Endothelial cell of umbilical vein (primary cell): Measurements from ENCODE around the gene CENPP. TPM values are rescaled to one million over a fixed set of nuclear protein-coding genes. Genes with fewer than 3 reads are reported as not detected.
A peak's percentile ranks its signal among the peaks of the same experiment; 100 is the strongest.

Experiments used
- BruUV-seq: library from RNA; stranded (reverse); fragments of 400-500 nt; replicated peaks from 2 replicates; lab custom pipeline; 2021; lab: Mats Ljungman, UMichigan
- CTCF ChIA-PET: fragments of 300-600, 350-600 bp; sonication (Branson Sonifier 250); formaldehyde crosslinking; loops from one replicate; lab custom pipeline; 2021; ENCODE audit warnings: antibody characterized with exemption, inconsistent platforms; lab: Charles Lee
- POLR2A ChIA-PET: fragments of 300-600, 350-600 bp; sonication (Branson Sonifier 250); formaldehyde crosslinking; loops from one replicate; lab custom pipeline; 2021; ENCODE audit warnings: antibody characterized with exemption, inconsistent platforms; lab: Charles Lee
- DNase-seq: peaks from one replicate; pipeline ENCODE4 v3.0.0-alpha.2; 2011; ENCODE audit warnings: low read depth, low spot score
- FAIRE-seq: peaks from 2 replicates; lab custom pipeline; 2011; peaks lifted over from hg19 to GRCh38; lab: Jason Lieb, UNC
- H2AFZ ChIP-seq: 2 replicates; pipeline ENCODE4 v1.6.0; 2012; ENCODE audit warnings: low read depth, low read length, control low read depth, inconsistent platforms
- H3K27ac ChIP-seq: 2 replicates; pipeline ENCODE4 v1.5.1; 2011; ENCODE audit warnings: low read depth, mild to moderate bottlenecking, control low read depth, low read length, moderate library complexity; ENCODE audit not compliant: insufficient read depth
- H3K27me3 ChIP-seq, 2 experiments: 2 replicates each; pipeline versions ENCODE4 v1.6.0 to v1.6.1; 2011; ENCODE audit warnings: low read length in 2 of 2, mixed read lengths in 1 of 2; ENCODE audit not compliant: control insufficient read depth in 2 of 2, insufficient read depth in 2 of 2
- H3K36me3 ChIP-seq, 2 experiments: 2 replicates in 1 of 2; 3 replicates in 1 of 2; pipeline ENCODE4 v1.5.1; 2011; ENCODE audit warnings: low read length in 2 of 2, mild to moderate bottlenecking in 1 of 2, moderate library complexity in 1 of 2; ENCODE audit not compliant: control insufficient read depth in 2 of 2, insufficient read depth in 2 of 2; ENCODE audit errors: extremely low read depth in 1 of 2
- H3K4me1 ChIP-seq: 3 replicates; pipeline ENCODE4 v1.5.1; 2011; ENCODE audit warnings: mild to moderate bottlenecking, low read length; ENCODE audit not compliant: control insufficient read depth, insufficient read depth; ENCODE audit errors: extremely low read depth
- H3K4me2 ChIP-seq: 2 replicates; pipeline ENCODE4 v1.6.1; 2011; ENCODE audit warnings: low read length, control low read depth, mixed read lengths; ENCODE audit not compliant: insufficient read depth
- H3K4me3 ChIP-seq, 3 experiments: fragments of 200-600 bp in 1 of 3; sonication (generic), shearing (Covaris generic) in 1 of 3; replicated peaks in 1 of 3; 2 replicates each; pipeline ENCODE4 v1.5.1; 2011 to 2016; ENCODE audit warnings: control low read depth in 3 of 3, low read length in 3 of 3, mild to moderate bottlenecking in 2 of 3, inconsistent platforms in 1 of 3, low read depth in 1 of 3, moderate library complexity in 1 of 3; ENCODE audit not compliant: insufficient read depth in 1 of 3
- H3K79me2 ChIP-seq: 2 replicates; pipeline ENCODE4 v1.6.0; 2012; ENCODE audit warnings: low read length, inconsistent platforms; ENCODE audit not compliant: control insufficient read depth, insufficient read depth
- H3K9ac ChIP-seq: replicated peaks from 2 replicates; pipeline ENCODE3; 2011; ENCODE audit warnings: low read length, control low read depth; ENCODE audit not compliant: insufficient read depth; ENCODE audit errors: extremely low read depth
- H3K9me1 ChIP-seq: replicated peaks from 3 replicates; pipeline ENCODE4 v1.6.0; 2011; ENCODE audit warnings: mild to moderate bottlenecking, low read length; ENCODE audit not compliant: control insufficient read depth, insufficient read depth; ENCODE audit errors: extremely low read depth
- H3K9me3 ChIP-seq: replicated peaks from 2 replicates; pipeline ENCODE4 v1.5.1; 2012; ENCODE audit warnings: low read length, inconsistent platforms; ENCODE audit not compliant: control insufficient read depth, insufficient read depth
- H4K20me1 ChIP-seq: replicated peaks from 2 replicates; pipeline ENCODE3; 2011; ENCODE audit warnings: mild to moderate bottlenecking, low read length; ENCODE audit not compliant: control insufficient read depth, insufficient read depth; ENCODE audit errors: extremely low read depth
- CTCF ChIP-seq, 2 donors: IDR thresholded peaks; 1 replicate in 1 of 2; 2 replicates in 1 of 2; pipeline ENCODE4 v1.5.1; 2011; ENCODE audit warnings: low read length in 2 of 2, mild to moderate bottlenecking in 2 of 2, moderate library complexity in 2 of 2, control low read depth in 1 of 2, inconsistent platforms in 1 of 2, low read depth in 1 of 2; ENCODE audit not compliant: insufficient read depth in 1 of 2; ENCODE audit errors: extremely low read depth in 1 of 2
- EZH2 ChIP-seq: IDR thresholded peaks from 2 replicates; pipeline ENCODE4 v1.6.1; 2012; ENCODE audit warnings: borderline replicate concordance, low read depth, mild to moderate bottlenecking, moderate library complexity, low read length, inconsistent platforms; ENCODE audit not compliant: severe bottlenecking
- FOS ChIP-seq: IDR thresholded peaks from 2 replicates; pipeline ENCODE4 v1.6.1; 2011; ENCODE audit warnings: mild to moderate bottlenecking, low read length, moderate library complexity, borderline replicate concordance; ENCODE audit not compliant: insufficient read depth
- GATA2 ChIP-seq: IDR thresholded peaks from 2 replicates; pipeline ENCODE4 v1.7.0; 2011; ENCODE audit warnings: low read depth, mild to moderate bottlenecking, moderate library complexity, mixed read lengths, low read length; ENCODE audit not compliant: insufficient read length, insufficient read depth
- JUN ChIP-seq: IDR thresholded peaks from 2 replicates; pipeline ENCODE4 v1.6.1; 2011; ENCODE audit warnings: borderline replicate concordance, low read depth; ENCODE audit not compliant: insufficient read length, insufficient read depth
- MAX ChIP-seq: IDR thresholded peaks from 2 replicates; pipeline ENCODE4 v1.6.1; 2011; ENCODE audit not compliant: insufficient read depth, insufficient read length
- MYC ChIP-seq: IDR thresholded peaks from one replicate; pipeline ENCODE4 v1.6.1; 2011; ENCODE audit warnings: mild to moderate bottlenecking, low read depth, low read length
- POLR2A ChIP-seq: IDR thresholded peaks from 2 replicates; pipeline ENCODE4 v1.6.1; 2012; ENCODE audit warnings: low read depth, mild to moderate bottlenecking, control low read depth, low read length
- POLR2AphosphoS5 ChIP-seq: IDR thresholded peaks from 2 replicates; pipeline ENCODE4 v1.6.1; 2012; ENCODE audit warnings: low read depth, mild to moderate bottlenecking, control low read depth, low read length, moderate library complexity; ENCODE audit not compliant: insufficient read depth
- dilution Hi-C: fragments of 300-500 bp; cut with MboI; formaldehyde crosslinking; loops from one replicate; pipeline ENCODE4 v1.15.0; 2019; ENCODE audit warnings: low sequenced_read_pairs; ENCODE audit not compliant: extremely low pct_ligation_motif_present
- intact Hi-C: fragments of 100-400 bp; cut with micrococcal nuclease; formaldehyde crosslinking; loops from one replicate; pipeline ENCODE4 v1.10.0; 2022
- polyA plus RNA-seq, 4 experiments: library from polyadenylated mRNA; depleted of rRNA in 3 of 4; stranded (reverse) in 3 of 4; unstranded in 1 of 4; fragments of >200 nt; gene quantifications; 2 replicates each; pipeline versions ENCODE4 v1.2.1 to v1.2.3, GENCODE V29; 2011 to 2012; ENCODE audit warnings: missing spikeins in 1 of 4
- total RNA-seq: library from RNA; stranded (reverse); gene quantifications from 2 replicates; pipeline ENCODE4 v1.2.3, GENCODE V29; 2021

CENPP gene
- total and polyA plus RNA-seq, 2 donors (not counting 3 experiments of a cell fraction or from before 2014, with no cell fraction given), result 1.2 to 12.0 TPM

GRCh38 chr9:92654481-92655301 lies 328.9 kb downstream of the CENPP start:
- Histone ChIP-seq H2AFZ (no peak overlapping the region), H3K4me1 (peaks cover 8% of the 10 kb centered on the region), H3K36me3 (peaks cover 14 to 19% of the 10 kb centered on the region in 2 experiments), H3K9ac (no peak overlapping the region), H3K27me3 (no peaks in the 10 kb centered on the region), H3K9me1 (no peaks in the 10 kb centered on the region), H3K79me2 (peaks cover 48% of the 10 kb centered on the region), H3K9me3 (no peaks in the 10 kb centered on the region), H3K27ac (peak overlapping the region; percentile 85), H3K4me2 (no peak overlapping the region), H4K20me1 (no peaks in the 10 kb centered on the region), H3K4me3 (no peak overlapping the region)
- POLR2A ChIA-PET, result no interaction called here
- no peak for TF ChIP-seq MYC
- no peak for TF ChIP-seq GATA2
- no peak for TF ChIP-seq POLR2AphosphoS5
- no peak for TF ChIP-seq EZH2
- no peak for TF ChIP-seq JUN
- no peak for TF ChIP-seq POLR2A
- no peak for TF ChIP-seq FOS
- TF ChIP-seq MAX, result no peak
- TF ChIP-seq CTCF (IDR thresholded peaks at IDR 0.05; ENCODE audit: extremely low read depth in 1 of 2, insufficient read depth in 1 of 2, low read depth in 1 of 2, low read length in 2 of 2), result no peak
- dilution Hi-C loops (no loop called here), intact Hi-C loops (no loop called here)
- CTCF ChIA-PET, result interaction anchor here (1.0 to 1.4 kb wide), 5 partner anchors 10 to 327 kb away, joined by 3 to 6 read pairs (median 5); partner anchors contain the start of gene IPPK
- DNase-seq, result no peak
- no TSS peak for BruUV-seq
- FAIRE-seq, result no peak
